Putamen (tissue), 1 donor: Measurements from ENCODE around the gene KRT38.
"Not testable (repeated sequence)": the region's sequence is repeated elsewhere in the genome, so short reads cannot be mapped to it uniquely, and the experiment has no call there.

Experiments
- DNase-seq: peaks from one replicate; pipeline ENCODE4 v3.0.0-alpha.2; 2016; ENCODE audit warnings: low spot score

Gene KRT38

DNA sequence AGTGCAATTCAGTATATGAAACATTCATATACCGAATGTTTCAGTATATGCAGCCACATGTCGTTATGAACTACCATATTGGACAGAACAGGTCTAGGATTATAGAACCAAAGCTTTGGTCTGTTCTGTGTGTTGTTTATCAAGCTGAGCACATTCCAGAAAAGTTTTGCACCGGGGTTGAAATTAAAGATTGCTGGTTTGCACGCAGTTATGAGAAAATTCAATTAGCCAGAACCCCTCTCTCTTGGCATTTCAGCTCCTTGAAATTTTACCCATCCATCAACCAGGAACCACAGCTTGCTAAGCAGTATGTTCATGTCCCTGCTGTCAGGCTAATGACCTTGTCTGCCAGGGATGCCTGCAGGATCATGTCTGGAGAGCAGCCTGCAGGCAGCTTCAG, 16.9 kb upstream of the KRT38 start:
- DNase-seq, result no peak

DNA sequence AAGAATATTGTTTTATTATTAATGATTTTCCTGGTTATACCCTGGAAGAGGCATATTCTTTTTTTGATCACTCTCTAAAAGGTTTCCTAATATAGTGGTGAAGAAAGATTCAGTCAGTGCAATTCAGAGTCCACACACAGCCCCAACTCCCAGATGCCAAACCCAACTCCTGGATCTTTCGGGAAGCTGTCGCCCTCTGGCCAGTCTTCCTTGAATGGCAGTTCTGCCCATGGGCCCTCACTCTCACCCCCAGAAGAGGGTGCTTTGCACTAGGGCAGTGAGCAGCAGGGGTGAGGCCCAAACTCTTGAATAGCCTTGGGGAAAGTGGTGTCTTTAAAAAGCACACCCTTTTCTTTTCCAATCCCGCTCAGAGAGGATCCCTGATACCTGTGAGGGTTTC, 15.4 kb upstream of the KRT38 start:
- no peak for DNase-seq

DNA sequence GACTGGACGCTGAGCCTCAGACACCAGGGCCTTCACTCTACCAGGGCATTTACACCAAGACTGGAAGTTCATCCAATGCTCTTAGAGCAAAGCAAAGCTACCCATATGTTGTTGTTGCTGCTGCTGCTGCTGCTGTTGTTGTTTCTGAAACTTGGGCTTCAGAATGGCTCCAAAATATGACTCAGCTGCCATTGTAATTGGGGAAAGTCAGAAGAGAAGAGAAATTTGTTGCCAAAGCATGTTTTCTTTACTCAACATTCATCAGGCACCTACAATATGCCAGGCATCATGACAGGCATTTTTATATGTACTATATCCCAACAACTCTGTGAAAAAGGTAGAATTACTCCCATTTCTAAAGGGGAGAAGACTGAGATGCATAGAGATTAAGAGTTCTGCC, 14.5 kb upstream of the KRT38 start:
- DNase-seq, result no peak

- no peak for DNase-seq
Measured at GRCh38 chr17:41453066-41453465, 12.3 kb upstream of the KRT38 start.

- DNase-seq, result no peak
Measured at GRCh38 chr17:41452281-41452680, 11.5 kb upstream of the KRT38 start.

- DNase-seq, result no peak
Measured at GRCh38 chr17:41451154-41451728, 10.5 kb upstream of the KRT38 start.

GRCh38 chr17:41449008-41449407, 8.2 kb upstream of the KRT38 start:
- no peak for DNase-seq

DNA sequence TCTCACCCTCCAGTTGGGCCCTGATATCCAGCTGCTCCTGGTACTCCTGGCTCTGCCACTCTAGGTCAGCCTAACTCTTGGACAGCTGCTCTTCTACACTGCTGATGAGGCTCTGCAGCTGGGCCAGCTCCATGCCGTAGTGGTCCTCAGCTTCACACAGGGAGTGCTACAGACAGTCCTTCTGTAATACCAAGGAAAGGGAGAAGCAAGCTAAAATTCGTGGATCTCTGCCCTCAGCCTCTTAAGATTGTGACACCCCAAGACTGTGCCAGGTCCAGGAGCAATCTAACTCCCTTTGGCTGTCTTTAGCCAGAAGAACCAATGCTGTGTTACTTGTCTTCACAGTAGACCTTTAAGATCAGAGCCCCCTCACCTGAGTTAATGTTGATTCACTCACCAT, 7.7 kb upstream of the KRT38 start:
- DNase-seq, result no peak

DNA sequence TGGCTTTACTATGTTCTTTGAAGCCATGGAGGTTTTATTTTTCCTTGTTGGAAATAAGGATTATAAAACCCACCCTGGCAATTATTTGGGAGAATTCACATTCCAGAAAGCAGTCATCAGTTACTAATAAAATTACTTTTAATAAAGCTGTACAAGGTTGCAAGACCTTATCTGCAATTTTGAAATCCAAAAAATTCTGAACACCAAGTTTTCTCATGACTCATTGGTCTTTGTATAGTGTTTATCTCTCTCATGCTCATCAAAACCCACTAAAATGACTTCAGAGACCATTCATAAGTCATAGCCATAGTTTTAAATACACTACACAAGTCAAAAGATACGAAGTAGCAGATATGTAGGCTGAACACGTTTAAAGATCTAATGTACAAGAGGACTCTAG, 6.0 kb upstream of the KRT38 start:
- DNase-seq, result no peak

DNA sequence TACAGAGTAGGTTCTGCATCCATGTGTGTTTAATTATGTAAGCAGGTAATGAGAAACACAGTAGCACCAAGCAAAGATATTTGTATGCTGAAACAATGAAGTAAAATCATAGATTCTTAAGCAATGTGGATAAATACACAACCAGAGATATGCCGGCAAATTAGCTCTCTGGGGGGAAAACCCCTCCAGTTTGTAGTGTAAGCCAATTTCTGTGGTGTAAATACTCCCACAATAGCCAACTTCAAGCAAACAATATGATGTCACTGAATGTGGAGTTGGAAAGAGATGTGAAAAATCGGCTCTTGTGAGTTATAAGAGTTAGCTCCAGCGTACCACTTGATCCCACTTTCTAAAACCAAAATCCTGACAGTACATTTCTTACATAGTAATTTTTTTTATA, 3.9 kb upstream of the KRT38 start:
- no peak for DNase-seq

DNA sequence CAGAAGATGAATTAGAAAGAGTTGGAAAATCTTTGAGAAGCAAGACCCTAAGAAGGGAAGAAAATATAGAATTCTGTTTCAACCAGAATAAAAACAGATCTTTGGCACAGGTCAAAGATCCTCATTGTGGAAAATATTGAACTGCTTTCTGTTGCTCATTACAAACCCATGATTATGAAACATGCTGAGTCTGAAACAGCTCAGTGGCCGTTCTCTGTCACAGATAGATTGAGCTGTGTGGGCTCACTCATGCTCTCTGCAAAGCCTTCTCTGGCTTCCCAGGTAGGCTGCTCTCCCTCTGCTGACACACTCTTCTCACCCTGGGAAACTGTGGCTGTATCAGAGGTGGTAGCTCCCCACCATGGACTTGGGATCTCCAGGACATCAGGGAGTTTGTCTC, 3.4 kb upstream of the KRT38 start:
- DNase-seq, result no peak

DNA sequence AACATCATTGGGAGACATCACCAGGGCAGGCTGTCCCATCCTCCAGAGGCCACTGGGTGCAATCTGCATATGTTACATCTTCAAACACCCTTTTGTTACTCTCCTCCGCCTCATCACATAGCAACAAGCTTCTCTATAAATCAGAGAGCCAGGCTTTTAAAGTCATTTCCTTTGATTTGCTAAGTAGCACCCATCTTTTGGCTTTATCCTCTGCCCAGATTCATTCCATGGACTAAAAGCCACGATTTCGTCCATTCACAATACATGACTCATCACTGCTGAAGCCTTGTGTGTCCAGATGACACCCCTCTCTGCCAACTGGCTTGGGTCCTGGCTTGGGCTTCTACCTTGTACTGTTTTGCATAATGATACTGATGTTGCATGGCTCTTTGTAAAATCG, 2.0 kb upstream of the KRT38 start:
- no peak for DNase-seq

DNA sequence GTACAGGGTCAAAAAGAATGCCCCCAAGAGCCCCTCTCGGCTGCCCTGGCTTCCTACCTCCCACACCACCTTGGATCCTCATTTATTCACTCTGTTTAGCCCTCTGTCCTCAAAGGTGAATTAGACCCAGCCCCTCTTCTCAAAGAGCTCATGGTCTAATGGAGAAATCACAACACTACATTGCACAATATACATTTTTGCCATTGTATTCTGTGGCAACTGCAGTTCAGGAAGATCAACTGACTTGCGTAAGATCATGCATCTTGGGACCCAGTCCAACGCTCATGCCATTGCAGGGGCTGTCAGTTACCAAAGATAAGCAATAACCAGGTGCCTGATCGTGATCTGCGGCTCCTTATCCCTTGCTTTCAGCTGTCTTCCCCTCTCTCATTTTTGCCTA, 1.4 kb downstream of the KRT38 start:
- DNase-seq, result no peak

DNA sequence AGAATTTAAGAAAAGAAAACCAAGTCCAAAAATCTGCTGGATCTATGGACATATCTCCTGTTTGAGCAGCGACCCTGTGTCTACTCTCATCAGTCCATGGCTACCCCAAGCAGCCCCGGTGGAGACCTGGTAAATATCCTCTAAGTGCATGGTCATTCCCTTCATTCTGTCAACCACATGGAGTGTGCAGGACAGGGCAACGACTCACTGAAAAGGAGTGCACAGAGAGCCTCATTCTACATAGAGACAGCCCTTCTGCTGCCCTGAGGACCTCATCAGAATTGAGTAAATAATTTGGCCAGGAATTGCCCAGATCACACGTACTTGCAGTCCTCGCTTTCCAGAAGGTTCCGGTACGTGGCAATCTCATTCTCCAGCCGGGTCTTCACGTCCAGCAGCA, 3.0 kb downstream of the KRT38 start:
- DNase-seq, result no peak

DNA sequence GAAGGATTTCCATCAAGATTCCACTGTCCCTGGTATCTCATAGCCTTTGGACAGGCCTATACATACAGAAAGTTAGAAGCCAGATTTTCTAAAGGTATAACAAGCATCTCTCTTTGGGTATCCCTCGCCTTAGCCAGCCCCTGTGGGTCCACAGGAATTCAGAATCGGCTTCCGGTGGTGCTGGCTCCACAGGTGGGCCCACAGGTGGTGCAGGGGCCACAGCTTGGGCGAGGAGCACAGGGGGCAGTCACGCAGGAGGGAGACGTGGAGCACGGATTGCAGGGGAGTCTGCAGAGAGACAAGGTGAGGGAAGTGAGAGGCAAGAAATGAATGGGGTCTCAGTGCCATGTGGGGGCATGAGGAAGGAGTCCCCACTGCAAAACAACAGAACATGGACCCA, 3.5 kb downstream of the KRT38 start:
- DNase-seq, result no peak

- no peak for DNase-seq
Measured at GRCh38 chr17:41434415-41434814, 6.4 kb downstream of the KRT38 start.

GRCh38 chr17:41434005-41434404, 6.8 kb downstream of the KRT38 start:
- DNase-seq, result no peak

DNA sequence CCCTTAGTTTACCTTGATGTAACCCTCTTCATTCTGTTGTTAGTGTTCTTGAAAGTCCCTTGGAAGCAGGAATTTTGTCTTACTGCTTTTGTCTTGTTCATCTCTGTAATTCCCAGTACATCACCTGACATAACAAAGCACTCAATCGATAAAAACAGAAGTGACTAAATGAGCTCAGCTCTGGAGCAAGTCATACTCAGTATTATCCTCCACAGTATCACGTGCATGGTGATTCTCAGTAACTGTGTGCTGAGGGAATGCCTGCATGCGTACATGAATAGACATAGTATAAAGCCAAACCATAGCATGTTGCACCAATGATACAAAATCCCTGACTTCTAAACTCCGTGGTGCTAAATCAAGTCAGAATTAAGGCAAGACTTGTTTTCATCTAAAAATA, 7.2 kb downstream of the KRT38 start:
- DNase-seq, result no peak

DNA sequence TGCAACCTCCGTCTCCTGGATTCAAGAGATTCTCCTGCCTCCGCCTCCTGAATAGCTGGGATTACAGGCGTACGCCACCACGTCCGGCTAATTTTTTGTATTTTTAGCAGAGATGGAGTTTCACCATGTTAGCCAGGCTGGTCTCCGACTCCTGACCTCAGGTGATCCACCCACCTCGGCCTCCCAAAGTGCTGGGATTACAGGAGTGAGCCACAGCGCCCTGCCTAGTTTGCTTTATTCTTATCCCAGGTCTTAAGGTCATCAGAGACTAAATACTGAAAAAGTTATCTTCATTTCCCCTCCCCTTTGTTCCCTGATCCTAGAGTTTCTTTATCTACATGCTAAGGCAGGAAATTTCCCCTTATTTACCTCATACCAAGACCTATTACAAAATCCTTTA, 10.4 kb downstream of the KRT38 start:
- not testable (repeated sequence) for DNase-seq

GRCh38 chr17:41429667-41430066, 11.1 kb downstream of the KRT38 start:
- no peak for DNase-seq

DNA sequence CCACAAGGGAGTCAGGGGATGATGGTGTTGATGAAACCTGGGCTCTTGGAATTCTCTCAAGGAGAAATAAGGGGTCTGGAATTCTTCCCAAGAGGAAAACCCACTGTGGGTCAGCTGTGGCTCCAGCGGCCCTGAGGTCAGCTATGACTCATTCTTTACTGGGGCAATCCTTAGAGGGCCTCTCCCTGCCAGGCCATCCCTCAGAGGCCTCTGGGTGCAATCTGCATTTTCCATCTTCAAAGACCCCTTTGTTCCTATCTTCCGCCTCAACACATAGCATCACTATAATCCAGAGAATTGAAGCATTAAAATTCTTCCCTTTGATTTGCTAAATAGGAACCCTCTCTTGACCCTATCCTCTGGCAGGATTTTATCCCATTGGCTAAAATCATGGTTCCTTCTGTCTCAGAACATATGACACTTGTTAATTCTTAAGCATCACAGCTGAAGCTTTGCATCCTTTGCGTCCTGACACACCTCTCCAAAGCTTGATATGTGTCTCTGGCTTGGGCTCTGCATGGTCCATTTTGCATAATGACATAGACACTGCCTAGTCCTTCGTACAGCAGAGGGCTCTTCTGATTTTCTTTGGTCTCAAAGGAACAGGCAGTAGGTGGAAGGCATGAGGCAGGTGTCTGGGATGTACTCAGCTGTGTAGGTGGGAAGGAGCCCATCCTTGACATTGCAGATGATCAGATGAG, 12.0 kb downstream of the KRT38 start:
- DNase-seq, result no peak

DNA sequence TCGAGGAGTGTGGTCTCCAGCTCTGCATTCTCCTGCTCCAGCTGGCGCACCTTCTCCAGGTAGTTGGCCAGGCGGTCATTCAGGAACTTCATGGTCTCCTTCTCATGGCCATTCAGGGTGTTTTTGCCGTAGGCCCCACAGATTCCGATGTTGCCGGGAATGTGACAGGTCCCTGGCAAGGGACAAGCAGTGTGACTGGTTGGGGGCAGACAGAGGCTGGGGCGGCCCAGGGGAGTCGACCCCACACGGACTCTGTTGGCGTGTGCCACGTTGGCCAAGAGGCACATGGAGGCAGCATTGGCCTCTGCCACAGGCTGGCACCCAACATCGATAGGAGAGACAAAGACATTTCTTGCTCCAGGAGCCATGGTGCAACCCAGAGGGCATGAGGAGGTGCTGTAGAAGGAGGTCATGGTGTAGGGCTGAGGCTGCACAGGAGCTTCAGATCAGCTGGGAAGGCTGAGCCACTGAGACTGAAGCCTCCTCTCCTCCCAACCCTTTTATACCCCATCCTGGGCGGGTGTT, 16.6 kb downstream of the KRT38 start, which contains the start of gene KRT37:
TSS of gene KRT37 (minus strand) at position 475 of the 525 bp plus-strand sequence. CDS start at position 413, 62 bp downstream.
- DNase-seq, result no peak

DNA sequence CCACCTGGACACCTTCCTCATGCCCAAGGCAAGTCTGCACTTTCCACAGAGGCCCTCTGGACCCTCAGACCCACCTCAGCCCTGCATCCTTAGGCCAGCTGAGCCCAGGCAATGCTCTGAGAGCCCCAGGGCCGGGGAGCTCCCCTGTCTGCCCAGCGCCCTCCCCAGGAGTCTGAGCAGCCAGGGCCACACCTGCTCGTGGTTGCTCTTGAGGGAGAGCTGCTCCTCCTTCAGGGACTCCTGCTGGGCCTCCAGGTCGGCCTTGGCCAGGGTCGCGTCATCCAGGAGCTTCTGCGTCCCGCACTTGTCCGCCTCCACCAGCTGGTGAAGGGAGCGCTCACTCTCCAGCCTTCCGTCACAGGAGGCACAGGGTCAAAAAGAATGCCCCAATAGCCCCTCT, 18.2 kb downstream of the KRT38 start:
- DNase-seq, result not testable (repeated sequence)

GRCh38 chr17:41421617-41422016, 19.2 kb downstream of the KRT38 start:
- DNase-seq, result no peak
